HG03039 (cell line): ENCODE measurements around the gene RBM5.

Experiments
- ATAC-seq: cut with Tn5 transposase; IDR thresholded peaks from one replicate; pipeline ENCODE4 v1.9.1; 2021; ENCODE audit warnings: mild to moderate bottlenecking, moderate library complexity; ENCODE audit not compliant: unreplicated experiment

RBM5 gene

GRCh38 chr3:50158530-50159146 is 69.9 kb downstream of the RBM5 start:
- no peak for ATAC-seq

DNA sequence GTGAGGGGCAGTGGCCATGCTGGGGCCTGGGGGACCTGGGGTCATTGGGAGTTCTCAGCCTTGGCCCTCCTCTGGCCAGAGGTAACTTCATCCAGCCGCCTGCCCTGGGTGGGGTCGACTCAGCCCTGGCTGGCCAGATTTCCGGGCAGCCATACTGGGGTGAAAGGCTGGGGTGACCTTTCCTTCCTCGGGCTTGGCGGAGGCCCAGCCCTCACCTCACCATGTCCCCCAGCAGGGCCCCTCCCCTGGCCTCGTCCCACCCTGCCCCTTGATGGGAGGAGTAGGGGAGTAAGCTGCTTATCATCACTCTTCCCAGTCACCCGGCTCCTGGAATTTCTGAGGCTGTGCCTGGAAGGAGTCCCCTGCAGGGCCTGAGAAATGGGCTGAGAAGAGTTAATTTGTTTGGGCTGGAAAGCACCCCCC is 71.9 kb downstream of the RBM5 start:
- ATAC-seq: no peak

GRCh38 chr3:50161320-50161719 is 72.6 kb downstream of the RBM5 start:
- no peak for ATAC-seq

DNA sequence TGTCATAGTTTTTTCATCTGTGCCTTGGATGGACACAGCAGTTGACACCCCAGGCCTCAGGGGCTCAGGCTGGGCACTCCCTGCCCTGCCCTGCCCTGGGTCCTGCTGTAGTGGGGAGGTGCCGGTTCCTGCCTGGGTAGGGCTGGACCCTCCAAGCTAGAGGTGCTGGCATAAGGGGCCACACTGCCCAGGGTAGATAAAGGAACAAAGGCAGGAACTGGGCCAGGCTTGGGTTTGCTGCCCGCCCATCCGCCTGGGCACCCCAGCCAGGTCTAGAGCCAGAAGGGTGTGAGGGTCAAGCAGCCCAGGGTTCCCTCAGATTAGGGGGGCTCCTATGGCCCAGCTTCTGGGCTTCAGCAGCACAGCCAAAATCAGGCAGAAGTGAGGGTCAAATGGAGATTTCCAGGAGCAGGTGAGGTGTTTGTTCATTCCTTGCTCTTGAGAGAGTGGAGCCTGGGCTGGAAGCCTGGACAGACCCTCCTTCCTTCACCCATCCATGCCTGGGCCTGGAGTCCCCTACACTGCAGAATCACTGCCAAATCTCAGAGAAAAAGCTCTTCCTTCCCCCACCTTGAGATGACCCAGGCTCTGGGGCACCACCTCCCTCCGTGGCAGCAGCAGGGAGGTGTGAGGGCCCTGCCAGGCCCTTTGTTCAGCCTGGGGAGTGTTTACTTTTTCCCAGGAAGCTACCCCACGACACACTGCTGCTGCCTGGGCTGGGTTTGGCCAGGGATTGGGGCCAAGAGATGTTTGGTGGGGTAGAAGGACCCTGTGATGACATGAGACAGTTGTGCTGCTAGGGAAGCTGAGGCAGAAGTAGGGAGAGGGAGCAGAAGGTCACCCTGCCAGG is 73.5 kb downstream of the RBM5 start:
- no peak for ATAC-seq

- ATAC-seq: no peak
These were observed 75.1 kb downstream of the RBM5 start for GRCh38 chr3:50163572-50164455.

GRCh38 chr3:50164481-50164880 is 75.8 kb downstream of the RBM5 start:
- ATAC-seq: no peak

- ATAC-seq: no peak
These were observed 76.5 kb downstream of the RBM5 start for GRCh38 chr3:50164984-50165909.

DNA sequence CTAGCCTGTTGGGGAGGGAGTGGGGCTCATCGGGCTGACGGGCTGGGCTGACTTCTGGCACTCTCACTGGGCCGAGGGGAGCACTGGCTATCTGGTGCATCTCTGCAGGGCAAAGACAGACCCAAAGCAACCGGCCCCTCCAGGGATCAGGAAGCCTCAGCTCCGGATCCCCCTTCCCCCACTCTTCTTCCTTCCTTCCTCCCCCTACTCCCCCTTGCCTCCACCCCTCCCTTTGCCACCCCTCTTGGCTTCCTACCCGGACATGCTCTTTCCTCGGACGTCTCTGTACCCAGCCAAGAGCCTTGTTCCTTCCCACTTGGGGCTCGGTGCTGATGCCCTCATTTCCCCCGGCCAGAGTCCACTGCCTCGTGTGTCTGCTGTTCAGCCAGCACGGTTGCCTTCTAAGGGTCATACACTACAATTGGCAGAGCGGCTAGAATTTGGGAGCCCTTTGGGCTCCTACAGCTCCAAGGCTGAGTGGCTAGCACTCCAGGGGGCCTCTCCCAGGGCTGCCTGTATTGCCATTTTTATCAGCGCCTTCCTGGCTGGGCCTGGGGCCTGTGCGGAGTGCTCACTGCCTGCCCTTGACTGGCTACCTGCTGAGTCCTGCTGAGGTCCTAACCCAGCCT is 77.3 kb downstream of the RBM5 start:
- no peak for ATAC-seq

- ATAC-seq: no peak
These were observed 77.9 kb downstream of the RBM5 start for GRCh38 chr3:50166620-50167019.

- ATAC-seq: no peak
These were observed 78.5 kb downstream of the RBM5 start for GRCh38 chr3:50167069-50167840.

DNA sequence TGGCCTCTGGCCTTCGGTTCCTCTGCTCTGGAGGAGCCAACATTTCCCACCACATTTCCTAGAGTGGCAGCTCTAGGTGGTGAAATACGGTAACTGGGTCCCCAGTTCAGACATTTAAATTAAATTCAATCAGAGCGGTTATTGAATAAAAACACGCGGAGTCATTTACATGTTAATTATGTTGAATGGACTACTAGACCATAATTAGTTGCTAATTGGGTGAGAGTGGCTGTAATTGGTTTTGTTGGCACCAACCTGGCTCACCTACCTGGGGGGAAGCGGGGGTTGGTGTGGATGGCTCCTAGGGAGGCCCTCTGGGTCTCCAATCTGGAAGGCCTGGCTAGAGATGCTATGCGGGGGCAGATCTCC is 79.1 kb downstream of the RBM5 start:
- no peak for ATAC-seq

DNA sequence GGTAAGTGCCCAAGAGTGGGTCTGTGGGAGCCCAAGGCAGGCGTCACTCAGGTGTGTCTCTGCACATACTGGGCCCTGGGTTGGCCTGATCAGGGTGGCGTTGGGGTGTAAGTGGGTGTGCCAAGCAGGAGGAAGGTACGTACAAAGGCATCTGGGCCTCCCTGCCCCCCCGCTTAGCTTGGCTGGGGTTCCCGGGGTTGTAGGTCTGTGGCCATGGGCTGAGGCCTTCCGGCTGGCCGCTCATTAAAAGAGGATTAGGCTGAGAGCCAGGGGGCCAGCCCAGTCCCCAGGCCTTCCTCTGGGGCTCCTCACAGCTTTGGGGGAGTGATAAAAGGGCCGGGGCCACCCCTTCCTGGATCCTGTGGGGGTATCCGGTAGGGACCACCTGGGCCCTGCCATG is 79.7 kb downstream of the RBM5 start:
- ATAC-seq: no peak
